Sigmoid colon (tissue), 7 donors: ENCODE measurements around the gene ADGRF3. TPM values are rescaled to one million over a fixed set of nuclear protein-coding genes. Genes with fewer than 3 reads are reported as not detected.

Source experiments
- DNase-seq: peaks from one replicate; pipeline ENCODE4 v3.0.0-alpha.2; 2019
- H3K27ac ChIP-seq, 4 donors: fragments of 200-600 bp; sonication (generic); one replicate each; pipeline ENCODE4 v1.5.1; 2016 to 2019; ENCODE audit warnings: mild to moderate bottlenecking in 1 of 4
- H3K27me3 ChIP-seq, 3 donors: fragments of 200-600 bp; sonication (generic); one replicate each; pipeline ENCODE4 v1.5.1; 2019; ENCODE audit warnings: mild to moderate bottlenecking in 1 of 3
- H3K36me3 ChIP-seq, 4 donors: fragments of 200-600 bp; sonication (generic); one replicate each; pipeline ENCODE4 v1.5.1; 2016 to 2019
- H3K4me1 ChIP-seq, 4 donors: fragments of 200-600 bp; sonication (generic); one replicate each; pipeline ENCODE4 v1.5.1; 2017 to 2019
- H3K4me3 ChIP-seq, 4 donors: fragments of 200-600 bp; sonication (generic); one replicate each; pipeline ENCODE4 v1.5.1; 2017 to 2019; ENCODE audit warnings: mild to moderate bottlenecking in 2 of 4, moderate library complexity in 1 of 4
- H3K9me3 ChIP-seq, 4 donors: fragments of 200-600 bp in 3 of 4; sonication (generic) in 3 of 4; one replicate each; pipeline versions ENCODE4 v1.5.1 to v1.6.1; 2013 to 2019
- CTCF ChIP-seq, 4 experiments: fragments of 450-650 bp in 3 of 4; fragments of 200-600 bp in 1 of 4; IDR thresholded peaks; one replicate each; pipeline ENCODE4 v1.5.1; 2016 to 2019; ENCODE audit warnings: antibody characterized with exemption in 4 of 4, mild to moderate bottlenecking in 3 of 4, moderate library complexity in 2 of 4
- EP300 ChIP-seq, 4 donors: sonication (generic); formaldehyde crosslinking; IDR thresholded peaks; one replicate each; pipeline ENCODE4 v1.6.1; 2017; ENCODE audit warnings: antibody characterized with exemption in 4 of 4
- POLR2A ChIP-seq, 2 donors: fragments of 450-650 bp; IDR thresholded peaks; one replicate each; pipeline ENCODE4 v1.6.1; 2016; ENCODE audit warnings: antibody characterized with exemption in 2 of 2, mild to moderate bottlenecking in 2 of 2, moderate library complexity in 2 of 2
- POLR2AphosphoS5 ChIP-seq, 4 donors: sonication (generic); formaldehyde crosslinking; IDR thresholded peaks; one replicate each; pipeline ENCODE4 v1.6.1; 2017; ENCODE audit warnings: antibody characterized with exemption in 4 of 4
- WGBS, 2 donors: extraction: QIAGEN DNeasy Blood & Tissue Kit; methylation state at CpG; one replicate each; pipeline ENCODE4 v1.1.7; 2013; 5-methylcytosine and 5-hydroxymethylcytosine counted together
- intact Hi-C: fragments of 100-400 bp; cut with DNase I; formaldehyde crosslinking; loops from one replicate; pipeline ENCODE4 v1.15.1; 2023
- polyA plus RNA-seq, 3 donors: library from polyadenylated mRNA; stranded (reverse); fragments of 200-250 nt; gene quantifications; one replicate each; pipeline ENCODE4 v1.2.3, GENCODE V29; 2013
- total RNA-seq, 4 donors: library from RNA; depleted of rRNA; stranded (reverse); fragments of >200 nt; gene quantifications; one replicate each; pipeline ENCODE4 v1.1.0, GENCODE V29; 2016
- donor health status: healthy with polysubstance abuse.
- donor health status: Bipolar disorder and iron deficiency.
- donor health status: healthy.

ADGRF3 gene
- total and polyA plus RNA-seq, 7 donors, result 0.26 to 0.60 (median 0.28) TPM; not detected in 4

GRCh38 chr2:26366957-26367356, 20.4 kb upstream of the ADGRF3 start:
- no peak for DNase-seq
- Histone ChIP-seq H3K4me1 (no peaks in the 10 kb centered on the region), H3K9me3 (no peaks in the 10 kb centered on the region), H3K36me3 (peaks cover 0 to 32% (median 0%) of the 10 kb centered on the region in 4 donors), H3K4me3 (no peak overlapping the region), H3K27me3 (no peaks in the 10 kb centered on the region), H3K27ac (no peak overlapping the region)
- intact Hi-C loops, result no loop called here
- no peak for TF ChIP-seq POLR2AphosphoS5 (IDR thresholded peaks at IDR 0.05)
- no peak for TF ChIP-seq POLR2A (IDR thresholded peaks at IDR 0.05)
- no peak for TF ChIP-seq EP300 (IDR thresholded peaks at IDR 0.05)
- TF ChIP-seq CTCF (IDR thresholded peaks at IDR 0.05), result no peak
- WGBS, 2 donors, result 95 to 96% methylated on average over 5 of the region's 5 CpGs

GRCh38 chr2:26364669-26365068, 18.1 kb upstream of the ADGRF3 start:
- DNase-seq, result no peak
- Histone ChIP-seq H3K4me3 (no peak overlapping the region), H3K4me1 (no peaks in the 10 kb centered on the region), H3K9me3 (no peaks in the 10 kb centered on the region), H3K36me3 (peaks cover 0 to 32% (median 0%) of the 10 kb centered on the region in 4 donors), H3K27me3 (no peaks in the 10 kb centered on the region), H3K27ac (no peak overlapping the region)
- WGBS, 2 donors, result 96 to 97% methylated on average over 4 of the region's 4 CpGs
- TF ChIP-seq EP300 (IDR thresholded peaks at IDR 0.05) (no peak), CTCF (IDR thresholded peaks at IDR 0.05) (no peak), POLR2AphosphoS5 (IDR thresholded peaks at IDR 0.05) (no peak), POLR2A (IDR thresholded peaks at IDR 0.05) (no peak)
- intact Hi-C loops, result no loop called here

GRCh38 chr2:26363958-26364357, 17.4 kb upstream of the ADGRF3 start:
- no peaks in the 10 kb centered on the region for H3K4me1 ChIP-seq
- no peaks in the 10 kb centered on the region for H3K27me3 ChIP-seq
- no peaks in the 10 kb centered on the region for H3K9me3 ChIP-seq
- WGBS, 2 donors, result 77 to 96% methylated on average over 3 of the region's 3 CpGs
- no peak overlapping the region for H3K4me3 ChIP-seq
- no peak overlapping the region for H3K27ac ChIP-seq
- no peak for TF ChIP-seq POLR2AphosphoS5 (IDR thresholded peaks at IDR 0.05)
- no peak for TF ChIP-seq CTCF (IDR thresholded peaks at IDR 0.05)
- TF ChIP-seq EP300 (IDR thresholded peaks at IDR 0.05), result no peak
- no peak for TF ChIP-seq POLR2A (IDR thresholded peaks at IDR 0.05)
- H3K36me3 ChIP-seq, result peaks cover 0 to 27% (median 0%) of the 10 kb centered on the region in 4 donors
- DNase-seq, result no peak
- intact Hi-C loops, result no loop called here

GRCh38 chr2:26363323-26363722, 16.7 kb upstream of the ADGRF3 start:
- no peaks in the 10 kb centered on the region for H3K4me1 ChIP-seq
- no peaks in the 10 kb centered on the region for H3K27me3 ChIP-seq
- WGBS, 2 donors, result 48 to 72% methylated on average over 4 of the region's 4 CpGs
- no peak for DNase-seq
- TF ChIP-seq CTCF (IDR thresholded peaks at IDR 0.05), result no peak
- TF ChIP-seq POLR2A (IDR thresholded peaks at IDR 0.05), result no peak
- no peak for TF ChIP-seq EP300 (IDR thresholded peaks at IDR 0.05)
- no peak for TF ChIP-seq POLR2AphosphoS5 (IDR thresholded peaks at IDR 0.05)
- peaks cover 0 to 21% (median 0%) of the 10 kb centered on the region in 4 donors for H3K36me3 ChIP-seq
- H3K27ac ChIP-seq, result no peak overlapping the region
- intact Hi-C loops, result no loop called here
- no peak overlapping the region for H3K4me3 ChIP-seq
- H3K9me3 ChIP-seq, result no peaks in the 10 kb centered on the region

- no peak for DNase-seq
- H3K27ac ChIP-seq, result no peak overlapping the region
- 95% methylated on average over 4 of the region's 4 CpGs for WGBS, 2 donors
- no peaks in the 10 kb centered on the region for H3K36me3 ChIP-seq
- TF ChIP-seq POLR2A (IDR thresholded peaks at IDR 0.05), result no peak
- TF ChIP-seq CTCF (IDR thresholded peaks at IDR 0.05), result no peak
- TF ChIP-seq EP300 (IDR thresholded peaks at IDR 0.05), result no peak
- no peak for TF ChIP-seq POLR2AphosphoS5 (IDR thresholded peaks at IDR 0.05)
- intact Hi-C loops, result no loop called here
- peaks cover 0 to 10% (median 8%) of the 10 kb centered on the region in 4 donors for H3K4me1 ChIP-seq
- no peaks in the 10 kb centered on the region for H3K9me3 ChIP-seq
- H3K4me3 ChIP-seq, result no peak overlapping the region
- H3K27me3 ChIP-seq, result no peaks in the 10 kb centered on the region
Measured at GRCh38 chr2:26359886-26360473, 13.4 kb upstream of the ADGRF3 start.
